Measurements from ENCODE around the gene CACNG8.

- TF ChIP-seq CTCF (IDR thresholded peaks at IDR 0.05) (no peak), POLR2A (IDR thresholded peaks at IDR 0.05) (no peak)
Measured at GRCh38 chr19:53983457-53984289, 20.9 kb downstream of the CACNG8 start.

Data from thyroid gland (tissue), 4 donors.